ENCODE results near the gene TOP2A.

DNA sequence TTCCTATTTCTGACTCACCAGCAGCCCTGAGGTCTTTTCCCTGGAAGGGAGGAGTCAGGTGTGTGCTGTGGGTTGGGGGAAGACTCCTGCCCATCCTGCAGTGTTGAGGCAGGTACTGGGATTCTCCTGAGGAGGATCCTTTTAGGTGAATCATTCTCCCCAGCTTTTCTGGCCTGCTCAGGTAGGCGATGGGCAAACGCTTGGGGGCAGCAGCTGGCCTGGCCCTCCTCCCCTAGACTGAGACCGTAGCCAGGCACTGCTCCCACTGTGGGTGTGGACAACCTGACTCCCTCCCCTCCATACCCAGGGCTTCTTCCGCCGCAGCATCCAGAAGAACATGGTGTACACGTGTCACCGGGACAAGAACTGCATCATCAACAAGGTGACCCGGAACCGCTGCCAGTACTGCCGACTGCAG is 68.2 kb downstream of the TOP2A start:
- TF ChIP-seq, protein P1, sequence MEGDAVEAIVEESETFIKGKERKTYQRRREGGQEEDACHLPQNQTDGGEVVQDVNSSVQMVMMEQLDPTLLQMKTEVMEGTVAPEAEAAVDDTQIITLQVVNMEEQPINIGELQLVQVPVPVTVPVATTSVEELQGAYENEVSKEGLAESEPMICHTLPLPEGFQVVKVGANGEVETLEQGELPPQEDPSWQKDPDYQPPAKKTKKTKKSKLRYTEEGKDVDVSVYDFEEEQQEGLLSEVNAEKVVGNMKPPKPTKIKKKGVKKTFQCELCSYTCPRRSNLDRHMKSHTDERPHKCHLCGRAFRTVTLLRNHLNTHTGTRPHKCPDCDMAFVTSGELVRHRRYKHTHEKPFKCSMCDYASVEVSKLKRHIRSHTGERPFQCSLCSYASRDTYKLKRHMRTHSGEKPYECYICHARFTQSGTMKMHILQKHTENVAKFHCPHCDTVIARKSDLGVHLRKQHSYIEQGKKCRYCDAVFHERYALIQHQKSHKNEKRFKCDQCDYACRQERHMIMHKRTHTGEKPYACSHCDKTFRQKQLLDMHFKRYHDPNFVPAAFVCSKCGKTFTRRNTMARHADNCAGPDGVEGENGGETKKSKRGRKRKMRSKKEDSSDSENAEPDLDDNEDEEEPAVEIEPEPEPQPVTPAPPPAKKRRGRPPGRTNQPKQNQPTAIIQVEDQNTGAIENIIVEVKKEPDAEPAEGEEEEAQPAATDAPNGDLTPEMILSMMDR (IDR thresholded peaks at IDR 0.05), result no peak
- no peak for TF ChIP-seq EP300 (IDR thresholded peaks at IDR 0.05; ENCODE audit: borderline replicate concordance in 1 of 2, low read depth in 1 of 2, low read length in 1 of 2)
- TF ChIP-seq, protein P2, sequence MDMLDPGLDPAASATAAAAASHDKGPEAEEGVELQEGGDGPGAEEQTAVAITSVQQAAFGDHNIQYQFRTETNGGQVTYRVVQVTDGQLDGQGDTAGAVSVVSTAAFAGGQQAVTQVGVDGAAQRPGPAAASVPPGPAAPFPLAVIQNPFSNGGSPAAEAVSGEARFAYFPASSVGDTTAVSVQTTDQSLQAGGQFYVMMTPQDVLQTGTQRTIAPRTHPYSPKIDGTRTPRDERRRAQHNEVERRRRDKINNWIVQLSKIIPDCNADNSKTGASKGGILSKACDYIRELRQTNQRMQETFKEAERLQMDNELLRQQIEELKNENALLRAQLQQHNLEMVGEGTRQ (IDR thresholded peaks at IDR 0.05; ENCODE audit: borderline replicate concordance, low read depth, low read length), result no peak
- no peak for TF ChIP-seq POLR2AphosphoS5 (IDR thresholded peaks at IDR 0.05; ENCODE audit: low read depth, low read length)
- no peak for TF ChIP-seq TEAD4 (IDR thresholded peaks at IDR 0.05; ENCODE audit: borderline replicate concordance, insufficient read depth)
- no peak for TF ChIP-seq REST (IDR thresholded peaks at IDR 0.05; ENCODE audit: low read depth, low read length)
- TF ChIP-seq SIN3A (IDR thresholded peaks at IDR 0.05; ENCODE audit: borderline replicate concordance, low read depth, low read length), result no peak
- TF ChIP-seq TAF1 (IDR thresholded peaks at IDR 0.05; ENCODE audit: borderline replicate concordance, low read depth, low read length), result no peak
- no peak for TF ChIP-seq EZH2phosphoT487 (IDR thresholded peaks at IDR 0.05; ENCODE audit: borderline replicate concordance, low read depth)
